NCI-H2029 (cell line): ENCODE data around the gene BMERB1.
"Not testable (repeated sequence)": the region's sequence is repeated elsewhere in the genome, so short reads cannot be mapped to it uniquely, and the experiment has no call there.

Experiments used
- DNase-seq: peaks from one replicate; lab custom pipeline; 2025; lab: John Stamatoyannopoulos, UW

The BMERB1 gene

DNA sequence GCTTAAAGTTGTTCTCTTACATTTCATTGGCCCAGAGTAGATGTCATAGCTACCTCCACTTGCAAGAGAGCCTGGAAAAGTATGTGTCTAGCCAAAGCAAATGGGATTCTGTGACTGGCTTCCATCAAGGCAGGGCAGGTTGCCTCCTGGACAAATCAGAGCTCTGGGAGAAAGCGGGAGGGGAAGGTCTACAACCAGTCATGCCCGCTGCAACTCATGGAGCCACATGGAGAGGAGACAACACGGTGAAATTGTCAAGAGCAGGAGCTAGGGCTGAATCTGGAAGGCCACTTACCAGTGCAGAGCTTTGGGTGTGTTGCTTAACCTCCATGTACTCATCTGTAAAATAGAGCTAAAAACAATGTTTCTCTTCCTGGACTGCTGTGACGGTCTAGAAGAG lies 124.8 kb downstream of the BMERB1 start:
- no peak for DNase-seq

DNA sequence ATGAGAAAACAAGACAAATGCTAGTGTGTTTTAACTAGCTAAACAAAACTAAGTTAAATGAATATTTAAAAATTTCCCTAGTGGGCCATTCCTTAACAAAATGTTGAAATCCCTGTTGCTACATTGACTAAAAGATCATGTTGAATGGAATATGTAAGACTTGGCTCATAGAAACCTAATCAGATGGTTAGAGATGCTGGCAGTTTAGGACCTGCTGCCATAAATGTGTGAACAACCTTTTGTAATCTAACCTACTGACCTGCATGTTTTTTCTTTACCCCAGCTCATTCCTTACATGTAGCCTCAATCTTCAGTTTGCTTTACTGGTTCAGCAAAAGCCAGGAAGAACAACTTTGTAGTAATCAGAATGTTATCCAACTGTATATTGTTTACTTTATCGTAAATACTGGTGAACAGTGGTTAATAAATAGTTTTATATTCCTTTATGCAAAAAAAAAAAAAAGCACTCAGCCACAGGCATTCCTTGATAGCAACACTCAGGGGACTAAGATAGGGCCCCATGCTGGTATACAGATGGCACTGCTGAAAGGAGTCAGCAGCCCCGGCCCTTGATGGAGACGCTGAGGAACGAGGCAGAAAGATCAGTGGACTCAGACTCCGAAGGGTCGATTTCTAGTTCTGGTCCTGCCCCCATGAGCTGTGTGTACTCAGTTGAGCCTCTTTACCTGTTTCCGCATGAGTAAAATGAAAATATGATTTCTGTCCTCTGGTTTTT lies 130.4 kb downstream of the BMERB1 start:
- DNase-seq, result no peak

DNA sequence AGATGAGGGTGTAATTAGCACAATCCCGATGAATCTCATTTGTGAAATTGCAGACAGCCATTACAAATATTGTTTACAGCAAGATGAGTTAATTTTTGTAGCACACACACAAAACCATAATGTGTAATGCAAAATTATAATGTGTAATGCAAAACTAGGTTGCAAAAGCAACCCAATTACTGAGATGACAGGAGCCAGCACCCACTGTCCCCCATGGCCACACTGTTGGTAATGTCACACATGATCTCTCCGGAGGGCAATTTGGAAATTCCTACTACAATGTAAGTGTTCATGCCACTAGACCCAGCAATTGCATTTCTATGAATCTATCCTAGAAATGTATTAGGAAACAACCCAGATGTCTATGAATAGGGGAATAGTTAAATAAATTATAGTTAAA lies 131.7 kb downstream of the BMERB1 start:
- DNase-seq, result no peak

DNA sequence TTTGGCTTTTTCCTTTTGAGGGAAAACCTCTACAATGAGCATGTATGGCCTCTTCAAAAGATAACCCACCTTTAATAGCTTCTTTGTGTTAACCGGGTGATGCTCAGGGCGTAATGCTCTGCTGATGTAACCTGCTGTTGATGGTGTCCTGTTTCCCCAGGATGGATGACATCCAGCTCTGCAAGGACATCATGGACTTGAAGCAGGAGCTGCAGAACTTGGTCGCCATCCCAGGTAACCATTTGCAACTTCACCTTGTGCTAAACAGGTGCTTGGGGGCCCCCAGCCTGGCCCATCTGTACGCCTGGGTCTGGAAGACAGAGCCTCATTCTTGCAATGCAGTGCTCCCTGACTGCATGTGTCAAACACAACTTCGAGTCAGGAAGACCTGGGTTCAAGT lies 133.4 kb downstream of the BMERB1 start:
- DNase-seq, result no peak

DNA sequence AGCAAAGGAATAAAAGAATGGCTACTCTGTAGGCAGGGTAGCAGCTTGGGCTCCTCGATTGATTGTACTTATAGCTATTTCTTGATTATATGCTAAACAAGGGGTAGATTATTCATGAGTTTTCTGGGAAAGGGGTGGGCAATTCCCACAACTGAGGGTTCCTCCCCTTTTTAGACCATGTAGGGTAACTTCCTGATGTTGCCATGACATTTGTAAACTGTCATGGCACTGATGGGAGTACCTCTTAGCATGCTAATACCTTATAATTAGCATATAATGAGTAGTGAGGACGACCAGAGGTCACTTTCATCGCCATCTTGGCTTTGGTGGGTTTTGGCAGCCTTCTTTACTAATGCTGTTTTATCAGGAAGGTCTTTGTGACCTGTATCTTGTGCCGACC lies 136.3 kb downstream of the BMERB1 start:
- DNase-seq, result not testable (repeated sequence)

DNA sequence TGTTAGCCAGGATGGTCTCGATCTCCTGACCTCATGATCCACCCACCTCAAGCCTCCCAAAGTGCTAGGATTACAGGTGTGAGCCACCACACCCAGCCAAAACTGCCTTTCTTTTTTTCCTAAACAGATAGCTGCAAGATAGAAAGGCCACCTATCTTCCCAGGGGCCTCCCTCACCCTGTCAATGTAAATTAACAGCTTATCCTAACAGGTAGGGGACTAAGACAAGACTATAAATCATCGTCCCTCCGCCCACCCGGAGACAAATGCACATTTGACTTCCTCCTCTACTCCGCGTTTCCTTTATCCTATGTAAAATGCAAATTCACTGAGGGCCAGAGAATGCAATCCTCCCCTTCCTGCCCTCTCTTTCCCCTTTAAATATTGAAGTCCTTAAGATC lies 137.2 kb downstream of the BMERB1 start:
- DNase-seq, result no peak

DNA sequence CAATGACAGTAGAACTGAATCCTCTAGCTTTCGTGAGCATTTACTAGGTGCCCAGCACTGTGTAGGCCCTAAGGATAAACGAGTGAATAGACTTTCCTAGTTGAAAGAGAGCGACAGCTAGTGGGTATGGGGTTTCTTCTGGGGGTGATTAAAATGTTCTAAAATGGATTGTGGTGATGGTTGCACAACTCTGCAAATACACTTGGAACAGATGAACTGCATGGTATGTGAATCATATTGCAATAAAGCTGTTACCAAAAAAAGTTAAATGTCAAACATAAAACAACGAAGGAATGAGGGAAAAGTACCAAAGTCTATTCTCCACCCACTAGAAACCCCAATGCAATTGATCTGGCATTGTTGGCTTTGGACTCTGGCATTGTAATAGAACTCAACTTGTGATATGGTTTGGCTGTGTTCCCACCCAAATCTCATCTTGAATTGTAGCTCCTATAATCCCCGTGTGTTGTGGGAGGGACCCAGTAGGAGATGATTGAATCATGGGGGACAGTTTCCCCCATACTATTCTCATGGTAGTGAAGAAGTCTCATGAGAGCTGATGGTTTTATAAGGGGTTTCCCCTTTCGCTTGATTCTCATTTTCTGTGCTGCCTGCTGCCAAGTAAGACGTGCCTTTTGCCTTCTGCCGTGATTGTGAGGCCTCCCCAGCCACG lies 138.1 kb downstream of the BMERB1 start:
- no peak for DNase-seq

DNA sequence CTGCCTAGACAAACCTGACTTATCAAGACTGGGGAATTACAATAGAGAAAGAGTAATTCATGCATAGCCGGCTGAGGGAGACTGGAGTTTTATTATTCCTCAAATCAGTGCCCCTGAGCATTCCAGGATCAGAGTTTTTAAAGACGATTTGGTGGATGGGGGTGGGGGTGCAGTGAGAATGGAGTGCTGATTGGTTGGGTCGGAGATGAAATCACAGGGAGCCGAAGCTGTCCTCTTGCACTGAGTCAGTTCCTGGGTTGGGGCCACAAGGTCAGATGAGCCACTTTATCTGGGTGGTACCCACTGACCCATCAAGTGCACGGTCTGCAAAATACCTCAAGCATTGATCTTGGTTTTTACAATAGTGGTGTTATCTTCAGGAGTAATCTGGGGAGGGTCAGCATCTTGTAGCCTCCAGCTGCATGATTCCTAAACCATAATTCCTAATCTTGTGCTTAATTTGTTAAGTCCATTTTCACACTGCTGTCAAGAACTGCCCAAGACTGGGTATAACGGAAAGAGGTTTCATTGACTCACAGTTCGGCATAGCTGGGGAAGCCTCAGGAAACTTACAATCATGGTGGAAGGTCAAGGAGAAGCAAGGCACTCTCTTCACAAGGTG lies 139.0 kb downstream of the BMERB1 start:
- no peak for DNase-seq

DNA sequence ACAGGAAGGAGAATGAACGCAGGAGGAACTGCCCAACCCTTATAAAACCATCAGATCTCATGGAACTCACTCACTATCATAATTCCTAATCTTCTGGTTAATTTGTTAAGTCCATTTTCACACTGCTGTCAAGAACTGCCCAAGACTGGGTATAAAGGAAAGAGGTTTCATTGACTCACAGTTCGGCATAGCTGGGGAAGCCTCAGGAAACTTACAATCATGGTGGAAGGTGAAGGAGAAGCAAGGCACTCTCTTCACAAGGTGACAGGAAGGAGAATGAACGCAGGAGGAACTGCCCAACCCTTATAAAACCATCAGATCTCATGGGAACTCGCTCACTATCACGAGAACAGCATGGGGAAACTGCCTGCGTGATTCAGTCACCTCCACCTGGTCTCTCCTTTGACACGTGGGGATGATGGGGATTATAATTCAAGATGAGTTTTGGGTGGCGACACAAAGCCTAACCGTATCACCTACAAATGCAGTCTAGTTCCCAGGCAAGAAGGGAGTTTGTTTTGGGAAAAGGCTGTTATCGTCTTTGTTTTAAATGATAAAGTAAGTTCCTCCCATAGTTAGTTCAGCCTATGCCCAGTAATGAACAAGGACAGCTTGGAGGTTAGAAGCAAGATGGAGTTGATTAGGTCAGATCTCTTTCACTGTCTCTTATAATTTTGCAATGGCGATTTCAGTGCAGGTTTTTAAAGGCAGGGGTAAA lies 139.7 kb downstream of the BMERB1 start:
- DNase-seq, result not testable (repeated sequence)

DNA sequence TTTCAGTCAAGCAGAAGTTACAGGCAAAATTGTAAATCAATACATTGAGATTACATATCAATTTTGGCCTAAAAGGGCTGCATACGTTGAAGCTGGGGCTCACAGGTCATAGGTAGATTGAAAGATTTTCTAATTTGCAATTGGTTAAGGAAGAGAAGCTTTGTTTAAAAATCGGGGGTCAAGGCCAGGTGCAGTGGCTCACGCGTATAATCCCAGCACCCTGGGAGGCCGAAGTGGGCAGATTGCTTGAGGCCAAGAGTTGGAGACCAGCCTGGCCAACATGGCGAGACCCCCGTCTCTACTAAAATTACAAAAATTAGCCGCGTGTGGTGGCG lies 140.2 kb downstream of the BMERB1 start:
- DNase-seq, result no peak

DNA sequence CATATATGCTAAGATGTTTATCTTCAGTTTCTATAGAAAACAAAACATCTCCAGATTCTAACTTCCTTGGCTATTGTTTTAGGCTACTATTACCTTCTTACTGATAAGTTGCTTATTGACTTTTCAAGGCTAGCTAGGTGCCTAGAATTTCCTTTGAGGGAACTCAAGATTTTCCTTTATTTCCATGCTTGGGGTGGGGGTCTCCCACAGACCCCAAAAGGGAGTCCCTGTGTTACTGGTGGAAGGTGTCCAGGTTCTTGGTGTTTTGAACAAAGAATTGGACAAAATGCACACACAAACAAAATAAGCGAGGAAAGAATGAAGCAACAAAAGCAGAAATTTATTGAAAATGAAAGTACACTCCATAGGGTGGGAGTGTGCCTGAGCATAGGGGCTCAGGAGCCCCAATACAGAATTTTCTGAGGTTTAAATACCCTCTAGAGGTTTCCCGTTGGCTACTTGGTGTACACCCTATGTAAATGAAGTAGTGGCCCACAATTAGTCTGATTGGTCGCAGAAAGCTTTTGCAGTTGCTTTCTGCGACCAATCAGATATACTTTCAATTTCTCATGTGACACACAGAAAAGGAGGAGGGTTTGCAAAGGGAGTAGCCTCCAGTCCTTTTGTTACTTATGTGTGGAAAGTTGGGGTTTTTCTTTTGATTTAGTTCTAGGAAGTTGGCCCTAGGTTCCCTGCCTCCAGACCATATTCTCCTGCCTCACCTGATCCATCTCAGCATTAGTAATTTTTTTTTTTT lies 141.1 kb downstream of the BMERB1 start:
- peak; percentile 63 for DNase-seq

DNA sequence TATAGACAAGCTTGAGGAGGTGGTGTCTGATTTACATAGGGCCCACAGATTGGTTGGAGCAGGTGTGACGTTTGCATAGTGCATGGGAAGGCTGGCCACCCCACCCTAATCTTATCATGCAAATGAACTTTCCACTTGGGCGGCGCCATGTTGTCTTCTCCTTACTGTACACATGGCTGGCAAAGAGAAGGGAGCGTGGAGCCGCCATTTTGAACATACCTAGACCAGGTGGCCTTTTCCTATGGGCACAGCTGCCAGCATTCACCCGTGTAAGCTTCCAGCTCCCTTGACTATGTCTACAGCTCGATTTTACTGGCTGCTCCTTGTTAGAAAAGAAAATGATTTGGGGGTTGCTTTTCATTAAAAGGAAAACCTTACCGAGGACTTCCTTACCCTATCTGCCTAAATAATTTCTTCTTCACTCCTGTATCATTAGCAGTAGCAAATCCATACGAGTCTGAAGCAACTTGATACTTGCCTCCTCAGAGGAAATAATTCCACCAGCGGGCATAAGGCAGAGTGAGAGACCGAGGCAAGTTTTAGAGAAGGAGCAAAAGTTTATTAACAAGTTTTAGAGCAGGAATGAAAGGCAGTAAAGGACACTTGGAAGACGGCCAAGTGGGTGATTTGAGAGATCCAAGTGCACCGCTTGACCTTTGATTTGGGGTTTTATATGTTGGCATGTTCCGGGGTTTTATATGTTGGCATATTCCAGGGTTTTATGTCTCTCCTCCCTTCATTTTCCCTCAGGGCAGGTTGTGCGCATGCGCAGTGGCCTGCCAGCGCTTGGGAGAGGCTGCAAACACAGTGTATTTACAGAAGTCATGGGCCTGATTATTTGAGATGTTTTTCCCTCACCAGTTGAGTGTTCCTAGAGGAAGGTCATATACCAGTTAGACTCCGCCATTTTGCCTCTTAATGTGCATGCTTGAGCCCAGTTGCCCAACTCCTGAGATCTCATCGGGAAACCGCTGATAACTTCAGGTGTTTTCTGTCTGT lies 142.9 kb downstream of the BMERB1 start:
- peak; percentile 99 for DNase-seq

DNA sequence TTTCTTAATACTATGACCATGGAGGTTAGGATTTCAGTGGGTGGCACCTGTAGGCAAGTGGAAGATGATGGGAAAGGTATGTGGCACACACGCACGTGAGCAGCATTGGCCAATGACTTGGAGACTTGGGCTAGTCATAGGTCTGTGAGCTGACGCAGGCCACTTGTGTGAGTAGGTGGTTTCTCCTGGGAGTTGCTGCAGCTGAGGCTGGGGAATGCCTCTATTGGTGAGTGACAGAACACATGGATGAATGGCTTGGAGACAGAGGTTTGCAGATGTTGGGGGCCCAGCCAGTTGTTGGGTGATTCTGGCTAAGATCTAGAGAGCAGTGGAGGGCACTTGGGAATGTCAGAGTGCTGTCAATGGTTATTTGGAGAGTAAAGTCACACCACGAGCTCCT lies 144.4 kb downstream of the BMERB1 start:
- no peak for DNase-seq

DNA sequence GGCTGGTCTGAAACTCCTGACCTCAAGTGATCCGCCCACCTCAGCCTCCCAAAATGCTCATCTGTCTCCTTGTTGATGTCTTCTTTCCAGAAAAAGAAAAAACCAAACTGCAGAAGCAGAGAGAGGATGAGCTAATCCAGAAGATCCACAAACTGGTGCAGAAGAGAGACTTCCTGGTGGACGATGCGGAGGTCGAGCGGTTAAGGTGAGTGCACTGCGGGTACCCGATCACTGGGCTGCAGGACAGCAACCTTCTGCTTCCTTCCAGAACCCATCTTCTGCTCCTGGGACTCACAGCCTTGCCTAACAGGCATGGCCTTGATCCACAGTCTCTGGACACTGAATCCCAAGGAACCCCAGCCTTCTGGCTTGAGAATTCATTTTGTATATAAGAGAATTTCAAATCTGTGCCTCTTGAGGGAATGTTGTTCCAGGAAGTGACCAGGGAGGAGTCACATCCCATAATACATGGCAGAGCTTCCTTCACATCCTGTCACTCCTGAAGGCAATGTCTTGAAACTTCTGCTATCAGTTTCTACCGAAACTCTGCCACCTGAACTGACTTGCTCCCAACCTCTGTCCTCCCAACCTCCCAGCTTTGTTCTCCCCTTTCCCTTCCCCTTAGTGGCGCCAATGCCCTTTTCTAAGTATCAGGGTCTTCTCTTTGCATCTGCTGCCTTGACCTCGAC lies 146.9 kb downstream of the BMERB1 start:
- no peak for DNase-seq

DNA sequence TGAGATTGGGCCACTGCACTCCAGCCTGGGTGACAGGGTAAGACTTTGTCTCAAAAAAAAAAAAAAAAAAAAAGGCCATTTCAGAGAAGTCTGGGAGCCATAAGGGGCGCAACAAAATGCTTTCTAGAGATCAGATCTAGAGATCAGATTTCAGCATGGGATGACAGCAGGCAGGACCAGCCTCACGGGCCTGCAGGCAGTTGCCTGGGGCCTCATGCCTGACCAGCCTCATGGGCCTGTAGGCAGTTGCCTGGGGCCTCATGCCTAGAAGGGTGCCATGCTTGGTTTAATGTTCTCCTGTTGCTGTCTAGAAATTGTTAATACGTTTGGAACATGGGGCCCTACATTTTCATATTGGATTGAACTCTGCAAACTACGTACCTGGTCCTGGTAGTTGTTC lies 149.1 kb downstream of the BMERB1 start:
- DNase-seq, result no peak

DNA sequence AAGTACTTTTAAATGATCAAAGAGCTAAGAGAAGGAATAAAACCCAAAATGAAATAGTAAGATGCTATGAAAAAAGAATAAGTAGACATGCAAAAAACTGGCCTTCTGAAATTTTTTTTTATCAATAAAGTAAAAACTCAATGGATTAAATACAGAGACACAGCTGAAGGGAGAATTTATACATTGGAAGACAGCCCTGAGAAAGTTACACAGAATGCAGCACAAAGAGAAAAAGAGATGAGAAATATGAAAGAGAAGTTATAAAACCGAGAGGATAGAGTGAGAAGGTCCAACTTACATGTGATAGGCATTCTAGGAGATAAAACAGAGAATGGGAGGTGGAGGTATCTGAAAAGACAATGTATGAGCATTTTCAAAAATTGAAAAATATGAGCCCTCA lies 151.6 kb downstream of the BMERB1 start:
- DNase-seq, result no peak

DNA sequence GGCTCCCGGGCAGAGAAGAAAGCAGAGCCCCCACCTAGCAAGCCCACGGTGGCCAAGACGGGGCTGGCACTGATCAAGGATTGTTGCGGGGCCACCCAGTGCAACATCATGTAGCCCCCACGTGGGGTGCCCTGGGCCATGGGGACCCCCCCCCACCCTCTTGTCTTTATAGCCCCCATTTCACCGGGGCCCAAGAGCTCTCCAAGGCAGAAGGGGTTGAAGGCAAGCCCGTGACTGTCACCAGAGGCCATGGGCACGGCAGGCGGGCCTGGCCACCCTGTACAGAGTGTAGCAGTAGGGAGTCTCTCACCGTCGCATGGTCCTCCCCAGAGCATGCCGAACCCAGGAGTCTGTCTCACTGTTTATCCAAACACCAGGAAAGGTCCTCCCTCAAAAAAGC lies 152.3 kb downstream of the BMERB1 start:
- DNase-seq, result no peak

DNA sequence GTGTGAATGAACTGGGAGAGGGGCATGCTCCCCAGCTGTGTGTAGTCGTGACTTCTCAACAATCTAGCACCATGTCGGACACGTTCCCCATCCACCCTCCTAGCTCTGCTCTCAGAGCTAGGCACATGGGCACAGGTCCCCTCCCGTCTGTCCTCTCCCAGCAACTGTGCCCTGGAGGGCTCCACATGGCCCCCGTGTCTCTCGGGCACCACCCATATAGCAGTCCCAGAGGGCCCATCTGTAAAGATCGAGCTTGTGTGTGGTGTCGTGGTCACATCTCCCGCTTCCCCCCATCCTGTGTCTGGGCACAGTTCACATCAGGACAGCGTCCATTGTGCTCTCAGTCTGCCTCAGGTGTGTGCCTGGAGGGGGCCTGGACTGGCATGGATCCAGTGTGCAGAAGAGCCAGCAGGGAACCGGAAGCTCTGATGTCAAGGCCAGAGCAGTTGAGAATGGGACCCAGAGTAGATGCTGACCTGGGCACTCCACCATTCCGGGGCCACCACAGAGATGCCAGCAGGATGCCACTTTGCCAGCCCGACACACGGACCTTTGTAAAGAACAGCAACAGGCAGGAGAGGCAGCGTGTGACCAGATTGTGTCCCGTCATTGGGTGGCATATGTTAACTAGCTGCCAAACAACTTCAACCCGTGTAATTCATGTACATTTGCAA lies 152.9 kb downstream of the BMERB1 start:
- no peak for DNase-seq

DNA sequence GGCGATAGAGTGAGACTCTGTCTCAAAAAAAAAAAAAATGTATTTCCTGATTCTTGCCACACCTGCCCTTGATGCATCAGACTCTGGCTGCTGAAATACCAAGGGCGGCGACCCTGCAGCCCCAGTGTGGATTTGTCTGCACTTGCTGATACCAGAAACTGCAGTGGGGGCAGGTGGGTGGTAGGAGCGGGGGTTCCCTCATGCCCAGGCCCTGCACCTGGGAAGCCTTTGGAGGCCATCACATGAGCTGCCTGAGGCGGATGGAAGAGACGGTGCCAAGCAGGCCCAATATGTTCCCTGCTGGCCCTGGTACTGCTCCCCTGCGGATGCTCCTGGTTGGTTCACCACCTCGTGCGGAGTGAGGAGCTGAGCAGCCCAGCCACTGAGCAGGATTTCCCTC lies 157.9 kb downstream of the BMERB1 start:
- no peak for DNase-seq

DNA sequence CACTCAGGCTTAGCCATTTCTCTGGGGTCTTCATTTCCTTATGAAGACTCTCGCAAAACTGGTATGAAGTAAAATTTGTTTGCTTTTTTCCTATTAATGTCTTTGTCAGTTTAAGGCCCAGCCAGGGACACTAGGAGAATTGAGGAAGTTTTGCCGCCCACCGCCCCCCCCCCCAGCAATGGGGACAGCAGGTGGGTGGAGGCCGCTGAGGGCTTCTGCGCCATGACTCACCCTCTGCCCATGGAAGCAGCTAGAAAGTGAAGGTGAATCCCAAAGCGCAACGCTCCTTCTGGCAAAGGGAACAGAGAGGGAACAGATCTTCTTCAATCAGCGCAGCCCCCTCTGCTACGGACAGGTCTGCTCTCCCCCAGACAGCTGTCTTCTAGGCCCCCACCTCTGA lies 158.8 kb downstream of the BMERB1 start:
- DNase-seq, result no peak
